IPS-15b (cell line): Measurements from ENCODE around the gene ZNF410.

Experiments used
- H3K27me3 ChIP-seq: one replicate; pipeline ENCODE4 v1.6.1; 2013; ENCODE audit warnings: low read length; ENCODE audit not compliant: control insufficient read depth, insufficient read depth
- H3K36me3 ChIP-seq: one replicate; pipeline ENCODE4 v1.6.1; 2013; ENCODE audit warnings: low read length; ENCODE audit not compliant: control insufficient read depth, insufficient read depth
- H3K4me1 ChIP-seq: one replicate; pipeline ENCODE4 v1.6.1; 2013; ENCODE audit warnings: mild to moderate bottlenecking, low read length; ENCODE audit not compliant: control insufficient read depth, insufficient read depth
- H3K4me3 ChIP-seq: one replicate; pipeline ENCODE4 v1.5.1; 2013; ENCODE audit warnings: low read depth, low read length
- H3K9ac ChIP-seq: one replicate; pipeline ENCODE4 v1.6.1; 2013; ENCODE audit warnings: low read depth, mild to moderate bottlenecking, low read length
- H3K9me3 ChIP-seq: one replicate; pipeline ENCODE4 v1.6.1; 2013; ENCODE audit warnings: mild to moderate bottlenecking, low read length; ENCODE audit not compliant: control insufficient read depth, insufficient read depth

Gene ZNF410

GRCh38 chr14:73958591-73958990, 71.9 kb downstream of the ZNF410 start:
- H3K9me3 ChIP-seq: no peaks in the 10 kb centered on the region
- H3K27me3 ChIP-seq: no peaks in the 10 kb centered on the region
- H3K36me3 ChIP-seq: peaks cover 15% of the 10 kb centered on the region
- H3K4me1 ChIP-seq: no peaks in the 10 kb centered on the region
- H3K4me3 ChIP-seq: no peak overlapping the region
- H3K9ac ChIP-seq: no peak overlapping the region

GRCh38 chr14:73961192-73961591, 74.5 kb downstream of the ZNF410 start:
- Histone ChIP-seq H3K4me3 (no peak overlapping the region), H3K27me3 (no peaks in the 10 kb centered on the region), H3K36me3 (peaks cover 15% of the 10 kb centered on the region), H3K9me3 (no peaks in the 10 kb centered on the region), H3K4me1 (no peaks in the 10 kb centered on the region), H3K9ac (no peak overlapping the region)

- no peaks in the 10 kb centered on the region for H3K9me3 ChIP-seq
- no peak overlapping the region for H3K4me3 ChIP-seq
- H3K27me3 ChIP-seq: no peaks in the 10 kb centered on the region
- peaks cover 16% of the 10 kb centered on the region for H3K36me3 ChIP-seq
- H3K4me1 ChIP-seq: no peaks in the 10 kb centered on the region
- H3K9ac ChIP-seq: no peak overlapping the region
Observed at GRCh38 chr14:73965216-73965615, 78.6 kb downstream of the ZNF410 start.

- Histone ChIP-seq H3K9me3 (no peaks in the 10 kb centered on the region), H3K27me3 (no peaks in the 10 kb centered on the region), H3K36me3 (peaks cover 4% of the 10 kb centered on the region)
Observed at GRCh38 chr14:73968885-73969284, 82.2 kb downstream of the ZNF410 start.

GRCh38 chr14:73973497-73973896, 86.8 kb downstream of the ZNF410 start:
- H3K9me3 ChIP-seq: no peaks in the 10 kb centered on the region
- H3K36me3 ChIP-seq: peaks cover 4% of the 10 kb centered on the region
- no peaks in the 10 kb centered on the region for H3K4me1 ChIP-seq
- no peak overlapping the region for H3K4me3 ChIP-seq
- H3K9ac ChIP-seq: no peak overlapping the region
- no peaks in the 10 kb centered on the region for H3K27me3 ChIP-seq

More at GRCh38 chr14:73968885-73969284, 82.2 kb downstream of the ZNF410 start:
- Histone ChIP-seq H3K4me3 (no peak overlapping the region), H3K4me1 (no peaks in the 10 kb centered on the region), H3K9ac (no peak overlapping the region)

GRCh38 chr14:73976125-73976524, 89.5 kb downstream of the ZNF410 start:
- Histone ChIP-seq H3K27me3 (no peaks in the 10 kb centered on the region), H3K4me1 (no peaks in the 10 kb centered on the region), H3K9ac (no peak overlapping the region), H3K9me3 (no peaks in the 10 kb centered on the region), H3K4me3 (no peak overlapping the region), H3K36me3 (no peaks in the 10 kb centered on the region)

- Histone ChIP-seq H3K4me3 (no peak overlapping the region), H3K4me1 (no peaks in the 10 kb centered on the region), H3K27me3 (no peaks in the 10 kb centered on the region), H3K9me3 (no peaks in the 10 kb centered on the region), H3K36me3 (no peaks in the 10 kb centered on the region), H3K9ac (no peak overlapping the region)
Observed at GRCh38 chr14:73977896-73978295, 91.2 kb downstream of the ZNF410 start.
